Measurements from ENCODE around the gene GUSB.

The GUSB gene

DNA sequence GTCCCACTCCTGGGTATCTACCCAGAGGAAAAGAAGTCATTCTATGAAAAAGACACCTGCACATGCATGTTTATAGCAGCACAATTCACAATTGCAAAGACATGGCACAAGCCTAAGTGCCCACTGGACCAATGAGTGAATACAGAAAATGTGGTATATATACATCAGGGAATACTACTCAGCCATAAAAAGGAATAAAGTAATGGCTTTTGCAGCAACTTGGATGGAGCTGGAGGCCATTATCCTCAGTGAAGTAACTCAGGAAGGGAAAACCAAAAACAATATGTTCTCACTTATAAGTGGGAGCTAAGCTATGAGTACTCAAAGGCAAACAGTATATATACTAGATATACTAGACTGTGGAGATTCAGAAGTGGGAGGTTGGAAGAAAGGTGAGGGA is 55.4 kb downstream of the GUSB start:
- DNase-seq, result no peak

DNA sequence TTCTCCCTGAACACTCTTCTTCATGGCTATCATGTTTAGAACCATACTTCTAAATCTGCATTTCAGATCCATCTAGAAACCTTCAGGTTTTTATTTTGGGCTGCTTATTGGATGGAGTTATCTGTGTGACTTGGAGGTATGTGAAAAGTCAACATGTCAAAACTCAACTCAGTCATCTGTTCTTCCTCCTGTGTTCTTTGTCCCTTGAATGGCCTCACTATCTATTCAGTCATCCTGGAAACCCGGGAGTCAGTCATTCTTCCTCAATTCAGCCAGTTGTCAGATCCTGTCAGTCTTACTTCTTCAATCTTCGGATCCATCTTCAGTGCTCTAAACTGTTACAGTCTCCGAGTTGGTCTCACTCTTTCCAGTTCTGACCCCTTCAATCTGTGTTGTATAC is 57.0 kb downstream of the GUSB start:
- DNase-seq, result no peak

DNA sequence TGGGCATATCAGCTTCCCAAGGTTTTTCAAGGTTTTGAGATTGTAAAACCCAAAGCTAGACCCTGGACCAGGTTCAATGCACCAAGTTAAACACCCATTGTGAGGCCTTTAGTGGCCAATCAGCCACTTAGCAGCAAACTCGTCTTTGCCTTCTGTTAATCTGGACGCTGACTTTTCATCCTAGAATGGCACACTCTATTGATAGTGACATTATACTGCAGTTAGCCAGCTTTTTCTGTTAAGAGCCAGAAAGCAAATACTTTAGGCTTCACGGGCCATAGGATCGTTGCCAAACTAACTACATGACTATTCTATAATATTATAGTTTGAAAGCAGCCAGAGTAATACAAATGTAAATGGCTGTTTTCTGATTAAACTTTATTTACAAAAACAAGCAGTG is 57.8 kb downstream of the GUSB start:
- no peak for DNase-seq

DNA sequence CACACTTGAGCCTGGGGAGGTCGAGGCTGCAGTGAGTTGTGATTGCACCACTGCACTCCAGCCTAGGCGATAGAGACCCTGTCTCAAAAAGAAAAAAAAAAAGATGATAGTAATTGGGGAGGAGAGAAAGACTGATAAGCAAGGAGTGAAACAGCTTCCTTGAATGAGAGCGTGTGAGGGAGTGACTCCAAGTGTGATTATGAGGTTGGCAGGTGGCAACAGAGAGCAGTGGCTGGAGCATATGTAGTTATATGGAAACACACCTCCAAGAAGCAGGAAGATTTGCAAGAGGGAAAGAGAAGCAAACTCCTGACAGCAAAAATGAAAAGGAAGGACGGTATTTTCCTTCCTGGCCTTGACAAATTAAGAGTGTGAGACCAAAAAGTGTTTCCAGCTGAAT is 58.7 kb downstream of the GUSB start:
- no peak for DNase-seq

DNA sequence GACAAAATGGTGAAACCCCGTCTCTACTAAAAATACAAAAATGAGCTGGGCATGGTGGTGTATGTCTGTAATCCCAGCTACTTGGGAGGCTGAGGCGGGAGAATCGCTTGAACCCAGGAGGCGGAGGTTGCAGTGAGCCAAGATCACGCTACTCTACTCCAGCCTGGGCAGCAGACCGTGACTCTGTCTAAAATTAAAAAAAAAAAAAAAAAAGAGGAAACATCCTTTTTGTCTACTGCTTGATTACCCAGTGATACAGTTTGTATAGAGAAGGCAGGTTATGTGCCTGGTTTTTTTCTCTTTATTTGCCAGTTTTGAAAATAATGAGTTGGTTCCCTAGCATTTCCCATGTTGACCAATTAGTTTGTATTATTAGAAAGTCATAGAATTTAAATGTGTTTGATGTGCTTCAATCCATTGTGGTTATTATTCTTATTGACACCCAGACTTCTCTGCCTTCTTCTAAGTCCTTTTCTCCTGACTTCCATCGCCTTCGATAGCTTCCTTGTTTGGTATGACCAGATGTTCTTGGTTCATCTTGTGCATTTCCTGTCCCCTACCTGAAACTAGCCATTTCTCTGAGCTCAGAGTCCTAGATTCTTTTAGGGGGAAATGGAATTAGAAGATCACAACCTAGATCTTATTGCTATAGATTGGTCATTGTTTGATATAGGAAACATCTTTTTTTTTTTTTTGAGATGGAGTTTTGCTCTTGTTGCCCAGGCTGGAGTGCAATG is 65.9 kb downstream of the GUSB start:
- no peak for DNase-seq

DNA sequence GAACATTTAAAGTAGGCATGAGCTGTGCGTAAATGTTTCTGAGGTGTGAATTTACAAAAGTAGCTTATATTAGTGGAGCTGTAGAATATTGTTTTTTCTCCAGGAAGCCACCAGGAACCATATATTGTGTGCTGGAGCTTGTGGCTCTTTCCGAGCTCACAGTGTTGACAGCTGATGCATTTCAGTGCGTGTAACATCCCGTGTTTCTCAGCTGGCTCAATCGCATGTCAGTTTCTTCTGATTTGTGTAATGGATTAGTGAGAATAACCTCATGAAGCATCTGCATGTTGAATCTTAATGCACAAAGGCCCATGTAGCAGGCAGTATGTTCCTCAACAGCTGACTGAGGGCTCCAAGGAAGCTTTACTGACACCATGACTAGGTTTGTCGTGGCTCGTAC is 69.8 kb downstream of the GUSB start:
- no peak for DNase-seq

Data from fibroblast of skin of right quadriceps (primary cell).